Trophoblast cell (in vitro differentiated cells and primary cell): Measurements from ENCODE around the gene TF.

Source experiments
- DNase-seq, 2 donors: peaks; one replicate each; pipeline ENCODE4 v3.0.0-alpha.2; 2016
- H2AFZ ChIP-seq: 2 replicates; pipeline ENCODE4 v1.6.1; 2013; ENCODE audit warnings: low read length, moderate library complexity, mild to moderate bottlenecking; ENCODE audit not compliant: insufficient read depth, poor library complexity
- H2AK5ac ChIP-seq: 2 replicates; pipeline ENCODE4 v1.6.1; 2013; ENCODE audit warnings: mild to moderate bottlenecking, low read length
- H2BK120ac ChIP-seq: 2 replicates; pipeline ENCODE4 v1.6.1; 2013; ENCODE audit warnings: low read length, mild to moderate bottlenecking, moderate library complexity; ENCODE audit not compliant: insufficient read depth, poor library complexity
- H2BK12ac ChIP-seq: 2 replicates; pipeline ENCODE4 v1.6.1; 2013; ENCODE audit warnings: mild to moderate bottlenecking, low read length, moderate library complexity
- H2BK5ac ChIP-seq: 2 replicates; pipeline ENCODE4 v1.6.1; 2013; ENCODE audit warnings: low read length, low read depth, moderate library complexity, mild to moderate bottlenecking; ENCODE audit not compliant: poor library complexity
- H3K14ac ChIP-seq: 2 replicates; pipeline ENCODE4 v1.6.1; 2013; ENCODE audit warnings: mild to moderate bottlenecking, low read length
- H3K18ac ChIP-seq: 2 replicates; pipeline ENCODE4 v1.6.1; 2013; ENCODE audit warnings: mild to moderate bottlenecking, low read length
- H3K23ac ChIP-seq: 2 replicates; pipeline ENCODE4 v1.6.1; 2013; ENCODE audit warnings: low read length
- H3K27ac ChIP-seq: 2 replicates; pipeline ENCODE4 v1.5.1; 2013; ENCODE audit warnings: low read depth, mild to moderate bottlenecking, inconsistent platforms, low read length, moderate library complexity
- H3K27me3 ChIP-seq: 2 replicates; pipeline ENCODE4 v1.6.1; 2013; ENCODE audit warnings: inconsistent platforms, mild to moderate bottlenecking, low read length, moderate library complexity; ENCODE audit not compliant: insufficient read depth
- H3K36me3 ChIP-seq, 2 experiments: 1 replicate in 1 of 2; 2 replicates in 1 of 2; pipeline ENCODE4 v1.6.1; 2013; ENCODE audit warnings: low read length in 2 of 2, mild to moderate bottlenecking in 2 of 2, moderate library complexity in 1 of 2; ENCODE audit not compliant: insufficient read depth in 2 of 2, control insufficient read depth in 1 of 2
- H3K4ac ChIP-seq: 2 replicates; pipeline ENCODE4 v1.6.1; 2013; ENCODE audit warnings: low read depth, mild to moderate bottlenecking, low read length, moderate library complexity
- H3K4me1 ChIP-seq, 2 experiments: 1 replicate in 1 of 2; 2 replicates in 1 of 2; pipeline ENCODE4 v1.6.1; 2013; ENCODE audit warnings: low read length in 2 of 2, mild to moderate bottlenecking in 2 of 2, moderate library complexity in 1 of 2; ENCODE audit not compliant: insufficient read depth in 2 of 2, control insufficient read depth in 1 of 2
- H3K4me2 ChIP-seq: 2 replicates; pipeline ENCODE4 v1.6.1; 2013; ENCODE audit warnings: inconsistent platforms, mild to moderate bottlenecking, low read length, moderate library complexity
- H3K4me3 ChIP-seq: 2 replicates; pipeline ENCODE4 v1.5.1; 2013; ENCODE audit warnings: mild to moderate bottlenecking, low read depth, low read length, inconsistent platforms
- H3K79me1 ChIP-seq: one replicate; pipeline ENCODE4 v1.6.1; 2013; ENCODE audit warnings: low read length
- H3K79me2 ChIP-seq: 2 replicates; pipeline ENCODE4 v1.6.1; 2013; ENCODE audit warnings: low read length, mild to moderate bottlenecking; ENCODE audit not compliant: control insufficient read depth, insufficient read depth, poor library complexity
- H3K9ac ChIP-seq: 2 replicates; pipeline ENCODE4 v1.6.1; 2013; ENCODE audit warnings: mild to moderate bottlenecking, low read length
- H3K9me3 ChIP-seq: 2 replicates; pipeline ENCODE4 v1.6.1; 2013; ENCODE audit warnings: low read depth, mild to moderate bottlenecking, control low read depth, inconsistent platforms, low read length; ENCODE audit not compliant: insufficient read depth
- H4K12ac ChIP-seq: 2 replicates; pipeline ENCODE4 v1.6.1; 2013; ENCODE audit warnings: low read depth, mild to moderate bottlenecking, low read length, moderate library complexity
- H4K8ac ChIP-seq: 2 replicates; pipeline ENCODE4 v1.6.1; 2013; ENCODE audit warnings: low read depth, mild to moderate bottlenecking, low read length, moderate library complexity
- H4K91ac ChIP-seq: one replicate; pipeline ENCODE4 v1.6.1; 2013; ENCODE audit warnings: low read depth, mild to moderate bottlenecking, low read length, moderate library complexity
- WGBS: extraction: QIAGEN DNeasy Blood & Tissue Kit; methylation state at CpG from one replicate; pipeline ENCODE4 v1.1.7; 2013; ENCODE audit warnings: missing lambda C conversion rate; ENCODE audit not compliant: insufficient read length, insufficient coverage; ENCODE audit errors: extremely low coverage; 5-methylcytosine and 5-hydroxymethylcytosine counted together

TF gene

GRCh38 chr3:133832802-133833144, 86.6 kb downstream of the TF start:
- no peak overlapping the region for H2BK120ac ChIP-seq
- no peaks in the 10 kb centered on the region for H3K27me3 ChIP-seq
- peaks cover 5% of the 10 kb centered on the region for H3K9me3 ChIP-seq

DNA sequence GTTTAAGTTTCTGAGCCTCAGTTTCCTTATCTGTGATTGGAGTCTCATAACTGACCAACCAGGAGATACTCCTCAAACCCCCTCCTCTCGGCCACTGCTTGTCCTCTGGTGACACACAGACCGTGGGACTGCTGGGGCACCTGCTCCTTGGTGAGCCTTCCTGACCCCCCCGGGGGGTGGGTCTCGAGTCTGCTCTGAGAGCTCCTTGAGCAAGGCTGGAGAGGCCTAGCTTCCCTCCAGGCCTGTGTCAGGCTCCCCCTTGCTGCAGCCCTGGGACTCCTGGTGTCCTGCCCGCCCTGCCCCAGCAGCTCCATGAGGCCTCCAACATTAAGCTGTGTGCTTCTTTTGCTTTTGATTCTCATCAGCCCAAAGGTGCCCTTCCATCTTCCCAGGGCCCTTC, 87.1 kb downstream of the TF start:
- Histone ChIP-seq H4K8ac (no peak overlapping the region), H3K36me3 (no peaks in the 10 kb centered on the region), H3K4me2 (no peak overlapping the region), H2BK5ac (no peak overlapping the region), H3K14ac (no peak overlapping the region), H3K4ac (no peak overlapping the region), H3K79me2 (no peaks in the 10 kb centered on the region), H2BK12ac (no peak overlapping the region), H3K23ac (no peak overlapping the region), H2AK5ac (no peak overlapping the region), H2AFZ (no peak overlapping the region), H3K4me3 (no peak overlapping the region), H3K79me1 (no peaks in the 10 kb centered on the region), H3K9me3 (peaks cover 5% of the 10 kb centered on the region), H2BK120ac (no peak overlapping the region), H3K18ac (no peak overlapping the region), H4K91ac (no peak overlapping the region), H3K4me1 (no peaks in the 10 kb centered on the region), H3K9ac (no peak overlapping the region), H4K12ac (no peak overlapping the region), H3K27ac (no peak overlapping the region), H3K27me3 (no peaks in the 10 kb centered on the region)
- WGBS = no CpG with 5 or more reads among the region's 5 CpGs
- DNase-seq = no peak

More at GRCh38 chr3:133832802-133833144, 86.6 kb downstream of the TF start:
- Histone ChIP-seq H3K79me2 (no peaks in the 10 kb centered on the region), H3K9ac (no peak overlapping the region), H3K27ac (no peak overlapping the region), H3K4ac (no peak overlapping the region), H4K8ac (no peak overlapping the region), H3K4me1 (no peaks in the 10 kb centered on the region), H3K23ac (no peak overlapping the region), H3K4me2 (no peak overlapping the region), H3K79me1 (no peaks in the 10 kb centered on the region), H2BK12ac (no peak overlapping the region), H3K18ac (no peak overlapping the region), H3K14ac (no peak overlapping the region), H3K4me3 (peak overlapping the region; percentile 33), H2AFZ (no peak overlapping the region), H2AK5ac (no peak overlapping the region), H2BK5ac (no peak overlapping the region), H4K12ac (no peak overlapping the region), H4K91ac (no peak overlapping the region), H3K36me3 (no peaks in the 10 kb centered on the region)
- no CpG with 5 or more reads among the region's 10 CpGs for WGBS
- DNase-seq = peak; percentile 35 to 66

DNA sequence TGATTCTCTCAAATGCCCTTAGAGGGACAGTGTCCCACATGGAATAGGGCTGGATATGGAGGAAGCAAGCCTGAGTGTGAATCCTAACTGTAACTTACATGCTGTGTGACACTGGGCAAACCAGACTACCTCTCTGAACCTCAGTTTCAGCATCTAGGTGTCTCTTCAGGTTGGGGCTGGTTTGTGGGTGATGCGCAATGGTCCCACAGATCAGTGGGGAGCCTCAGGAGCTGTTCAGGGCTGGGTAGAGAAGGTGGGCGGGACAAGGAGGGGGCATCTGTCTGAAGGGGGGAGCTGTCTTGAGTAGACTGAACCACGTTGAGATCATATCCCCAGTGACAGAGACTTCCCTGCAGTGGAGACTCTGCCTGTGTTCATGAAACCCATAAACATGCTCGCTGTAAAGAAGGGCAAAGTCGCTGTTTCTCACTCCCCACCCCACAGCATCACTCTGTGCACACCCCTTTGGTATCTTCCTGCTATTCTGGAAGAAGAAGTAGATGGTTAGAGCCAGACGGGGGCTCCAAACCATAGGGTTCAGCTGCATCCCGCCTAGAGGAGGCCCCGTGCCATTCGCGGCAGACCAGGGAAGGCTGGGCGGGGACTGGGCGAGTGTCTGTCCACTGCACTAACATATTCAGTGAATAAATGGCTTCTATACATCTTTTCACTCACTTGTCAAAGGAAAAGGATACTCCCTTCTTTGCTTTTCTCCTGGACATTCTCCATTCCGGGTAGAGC, 87.9 kb downstream of the TF start:
- H3K79me2 ChIP-seq = no peaks in the 10 kb centered on the region

DNA sequence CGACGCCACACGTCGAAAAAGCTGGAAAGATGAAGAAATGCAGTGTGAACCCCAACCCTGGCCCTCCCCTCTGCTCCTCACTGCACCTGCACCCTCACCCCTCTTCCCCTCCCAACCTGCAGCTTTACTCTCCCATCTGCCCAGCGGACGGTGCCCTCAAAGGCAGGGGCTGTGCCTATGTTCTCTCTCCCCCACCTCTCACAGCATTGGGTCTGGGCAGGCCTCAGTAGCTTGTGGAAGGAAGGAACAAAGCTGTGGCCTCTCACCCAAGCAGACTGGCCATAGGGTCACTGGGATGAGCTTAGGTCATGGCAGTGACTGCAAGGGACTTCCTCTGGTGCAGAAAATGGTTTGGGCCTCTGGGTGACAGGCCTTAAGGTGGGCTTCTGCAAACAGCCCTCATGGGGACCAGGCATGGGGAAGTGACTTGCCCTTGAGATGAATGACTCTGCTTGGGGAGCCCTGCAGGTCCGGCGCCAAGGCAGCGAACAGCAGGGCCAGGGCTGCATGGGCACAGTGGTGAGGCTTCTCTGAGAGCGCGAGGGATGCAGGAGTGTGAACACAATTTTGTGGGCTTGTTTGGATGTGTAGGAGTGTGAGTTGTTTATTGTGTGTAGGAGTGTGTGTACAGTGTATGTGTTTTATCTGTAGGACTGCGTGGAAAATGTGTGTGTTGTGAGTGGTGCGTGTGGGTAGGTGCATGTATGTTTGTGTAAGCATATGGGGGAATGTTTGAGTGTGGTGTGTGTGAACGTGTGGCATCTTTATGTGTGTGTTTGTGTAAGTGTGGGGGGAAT, 88.6 kb downstream of the TF start:
- H4K8ac ChIP-seq = no peak overlapping the region
- no peaks in the 10 kb centered on the region for H3K36me3 ChIP-seq
- H3K9me3 ChIP-seq = peaks cover 3% of the 10 kb centered on the region
- no peak overlapping the region for H3K18ac ChIP-seq
- H3K79me2 ChIP-seq = no peaks in the 10 kb centered on the region
- no peaks in the 10 kb centered on the region for H3K79me1 ChIP-seq
- H2AK5ac ChIP-seq = no peak overlapping the region
- no peak overlapping the region for H3K4me3 ChIP-seq
- no peak overlapping the region for H4K12ac ChIP-seq
- H3K27me3 ChIP-seq = no peaks in the 10 kb centered on the region
- H3K4me1 ChIP-seq = no peaks in the 10 kb centered on the region
- H2BK12ac ChIP-seq = no peak overlapping the region
- H3K27ac ChIP-seq = no peak overlapping the region
- H3K4me2 ChIP-seq = no peak overlapping the region
- no peak for DNase-seq
- no peak overlapping the region for H2AFZ ChIP-seq
- no peak overlapping the region for H2BK5ac ChIP-seq
- H3K9ac ChIP-seq = no peak overlapping the region
- H2BK120ac ChIP-seq = no peak overlapping the region
- H3K23ac ChIP-seq = peak overlapping the region; percentile 44
- H3K4ac ChIP-seq = no peak overlapping the region
- no peak overlapping the region for H4K91ac ChIP-seq
- 100% methylated on average over 3 of the region's 14 CpGs for WGBS
- H3K14ac ChIP-seq = no peak overlapping the region

More for the DNA sequence above, 87.9 kb downstream of the TF start:
- Histone ChIP-seq H2AFZ (no peak overlapping the region), H3K27ac (no peak overlapping the region), H3K14ac (no peak overlapping the region), H3K23ac (no peak overlapping the region), H4K91ac (no peak overlapping the region), H3K9ac (no peak overlapping the region), H4K12ac (no peak overlapping the region), H2BK5ac (no peak overlapping the region), H3K27me3 (no peaks in the 10 kb centered on the region), H2AK5ac (no peak overlapping the region), H2BK12ac (no peak overlapping the region), H3K36me3 (no peaks in the 10 kb centered on the region), H3K9me3 (peaks cover 3% of the 10 kb centered on the region), H3K4me1 (no peaks in the 10 kb centered on the region), H3K4ac (no peak overlapping the region), H3K4me3 (no peak overlapping the region), H3K79me1 (no peaks in the 10 kb centered on the region), H4K8ac (no peak overlapping the region), H2BK120ac (no peak overlapping the region), H3K4me2 (no peak overlapping the region), H3K18ac (no peak overlapping the region)
- no CpG with 5 or more reads among the region's 13 CpGs for WGBS
- DNase-seq = no peak
